ENCODE data around the gene ZNF660. TPM values are rescaled to one million over a fixed set of nuclear protein-coding genes. Genes with fewer than 3 reads are reported as not detected.

Gene ZNF660
- total RNA-seq, 4 donors from 2014 or later = 0.82 to 5.0 (median 3.5) TPM

DNA sequence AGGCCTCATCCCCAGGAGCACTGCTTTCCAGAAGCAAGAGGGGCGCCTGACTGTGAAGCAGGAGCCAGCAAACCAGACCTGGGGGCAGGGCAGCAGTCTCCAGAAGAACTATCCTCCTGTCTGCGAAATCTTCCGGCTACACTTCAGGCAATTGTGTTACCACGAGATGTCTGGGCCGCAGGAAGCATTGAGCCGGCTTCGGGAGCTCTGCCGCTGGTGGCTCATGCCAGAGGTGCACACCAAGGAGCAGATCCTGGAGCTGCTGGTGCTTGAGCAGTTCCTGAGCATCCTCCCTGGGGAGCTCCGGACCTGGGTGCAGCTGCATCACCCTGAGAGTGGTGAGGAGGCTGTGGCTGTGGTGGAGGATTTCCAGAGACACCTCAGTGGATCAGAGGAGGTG is 27.7 kb upstream of the ZNF660 start:
- Histone ChIP-seq H3K36me3 (peaks cover 0 to 50% of the 10 kb centered on the region in 2 donors), H3K27me3 (peaks cover 7% of the 10 kb centered on the region), H3K4me3 (no peak overlapping the region), H3K4me1 (peaks cover 0 to 18% (median 4%) of the 10 kb centered on the region in 3 donors), H3K9me3 (no peaks in the 10 kb centered on the region), H3K27ac (no peak overlapping the region)
- no peak for ATAC-seq
- no CpG with 5 or more reads among the region's 9 CpGs for WGBS, 2 donors (ENCODE audit: low coverage in 1 of 2)
- TF ChIP-seq, protein P1, sequence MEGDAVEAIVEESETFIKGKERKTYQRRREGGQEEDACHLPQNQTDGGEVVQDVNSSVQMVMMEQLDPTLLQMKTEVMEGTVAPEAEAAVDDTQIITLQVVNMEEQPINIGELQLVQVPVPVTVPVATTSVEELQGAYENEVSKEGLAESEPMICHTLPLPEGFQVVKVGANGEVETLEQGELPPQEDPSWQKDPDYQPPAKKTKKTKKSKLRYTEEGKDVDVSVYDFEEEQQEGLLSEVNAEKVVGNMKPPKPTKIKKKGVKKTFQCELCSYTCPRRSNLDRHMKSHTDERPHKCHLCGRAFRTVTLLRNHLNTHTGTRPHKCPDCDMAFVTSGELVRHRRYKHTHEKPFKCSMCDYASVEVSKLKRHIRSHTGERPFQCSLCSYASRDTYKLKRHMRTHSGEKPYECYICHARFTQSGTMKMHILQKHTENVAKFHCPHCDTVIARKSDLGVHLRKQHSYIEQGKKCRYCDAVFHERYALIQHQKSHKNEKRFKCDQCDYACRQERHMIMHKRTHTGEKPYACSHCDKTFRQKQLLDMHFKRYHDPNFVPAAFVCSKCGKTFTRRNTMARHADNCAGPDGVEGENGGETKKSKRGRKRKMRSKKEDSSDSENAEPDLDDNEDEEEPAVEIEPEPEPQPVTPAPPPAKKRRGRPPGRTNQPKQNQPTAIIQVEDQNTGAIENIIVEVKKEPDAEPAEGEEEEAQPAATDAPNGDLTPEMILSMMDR (IDR thresholded peaks at IDR 0.05) = no peak
- TF ChIP-seq POLR2AphosphoS5 (IDR thresholded peaks at IDR 0.05) = no peak
- no peak for TF ChIP-seq EP300 (IDR thresholded peaks at IDR 0.05)
- no peak for TF ChIP-seq POLR2A (IDR thresholded peaks at IDR 0.05)

DNA sequence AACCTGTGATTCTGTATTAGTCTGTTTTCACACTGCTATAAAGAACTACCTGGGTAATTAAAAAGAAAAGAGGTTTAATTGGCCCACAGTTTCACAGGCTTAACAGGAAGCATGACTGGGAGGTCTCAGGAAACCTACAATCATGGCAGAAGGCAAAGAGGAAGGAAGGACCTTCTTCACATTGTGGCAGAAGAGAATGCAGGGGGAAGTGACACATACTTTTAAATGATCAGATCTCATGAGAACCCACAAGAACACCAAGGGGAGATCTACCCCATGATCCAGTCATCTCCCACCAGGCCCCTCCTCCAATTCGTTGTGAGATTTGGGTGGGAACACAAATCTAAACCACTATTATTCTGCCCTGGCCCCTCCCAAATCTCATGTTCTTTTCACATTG is 23.7 kb upstream of the ZNF660 start:
- TF ChIP-seq POLR2A (IDR thresholded peaks at IDR 0.05) (no peak), POLR2AphosphoS5 (IDR thresholded peaks at IDR 0.05) (no peak), EP300 (IDR thresholded peaks at IDR 0.05) (no peak)
- TF ChIP-seq, protein P1 (IDR thresholded peaks at IDR 0.05) = no peak
- no peak for ATAC-seq
- Histone ChIP-seq H3K27me3 (no peaks in the 10 kb centered on the region), H3K9me3 (no peaks in the 10 kb centered on the region), H3K36me3 (peaks cover 0 to 80% of the 10 kb centered on the region in 2 donors), H3K4me1 (peaks cover 0 to 11% (median under 1%) of the 10 kb centered on the region in 3 donors), H3K4me3 (no peak overlapping the region), H3K27ac (no peak overlapping the region)
- 100% methylated on average over 1 of the region's 1 CpG for WGBS, 2 donors (ENCODE audit: low coverage in 1 of 2)

DNA sequence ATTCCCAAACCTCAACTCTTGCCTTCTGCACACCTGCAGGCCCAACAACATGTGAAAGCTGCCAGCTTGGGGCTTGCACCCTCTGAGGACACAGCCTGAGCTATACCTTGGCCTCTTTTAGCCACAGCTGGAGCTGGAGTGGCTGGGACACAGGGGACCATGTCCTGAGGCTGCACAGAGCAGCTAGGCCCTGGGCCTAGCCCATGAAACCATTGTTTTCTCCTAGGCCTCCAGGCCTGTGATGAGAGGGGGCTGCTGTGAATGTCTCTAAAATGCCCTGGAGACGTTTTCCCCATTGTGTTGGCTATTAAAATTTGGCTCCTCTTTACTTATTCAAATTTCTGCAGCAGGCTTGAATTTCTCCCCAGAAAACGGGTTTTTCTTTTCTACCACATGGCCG is 22.6 kb upstream of the ZNF660 start:
- Histone ChIP-seq H3K4me1 (peaks cover 0 to 4% (median 0%) of the 10 kb centered on the region in 3 donors), H3K27ac (no peak overlapping the region), H3K9me3 (no peaks in the 10 kb centered on the region), H3K36me3 (peaks cover 0 to 88% of the 10 kb centered on the region in 2 donors), H3K4me3 (no peak overlapping the region), H3K27me3 (no peaks in the 10 kb centered on the region)
- ATAC-seq = no peak
- WGBS, 2 donors (ENCODE audit: low coverage in 1 of 2) = 93 to 100% methylated on average over 2 to 3 of the region's 3 CpGs
- TF ChIP-seq POLR2A (IDR thresholded peaks at IDR 0.05) (no peak), POLR2AphosphoS5 (IDR thresholded peaks at IDR 0.05) (no peak), EP300 (IDR thresholded peaks at IDR 0.05) (no peak)
- TF ChIP-seq, protein P1 (IDR thresholded peaks at IDR 0.05) = no peak

DNA sequence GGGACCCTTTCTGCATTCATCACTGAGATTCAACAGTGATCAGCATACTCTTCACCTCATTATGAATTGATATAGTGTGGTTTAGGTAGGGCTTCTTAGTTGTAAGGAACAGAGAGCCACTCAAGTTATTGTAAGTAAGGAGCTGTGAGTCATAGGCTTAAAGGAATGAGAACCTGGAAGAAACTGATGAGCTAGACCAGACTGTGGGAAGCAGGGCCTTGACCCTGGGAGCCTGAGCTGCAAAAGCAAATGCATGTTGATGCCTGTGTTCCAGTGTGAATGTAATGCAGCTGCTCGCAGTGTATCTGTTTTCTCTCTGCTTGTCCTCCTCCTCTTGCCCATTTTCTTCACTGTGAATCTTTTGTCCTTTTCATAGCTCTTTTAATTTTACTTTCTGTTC is 16.2 kb upstream of the ZNF660 start:
- H3K4me3 ChIP-seq = no peak overlapping the region
- 92 to 100% methylated on average over 1 of the region's 1 CpG for WGBS, 2 donors (ENCODE audit: low coverage in 1 of 2)
- H3K27ac ChIP-seq = no peak overlapping the region
- no peak for ATAC-seq
- H3K27me3 ChIP-seq = no peaks in the 10 kb centered on the region
- H3K36me3 ChIP-seq = peaks cover 8 to 83% of the 10 kb centered on the region in 2 donors
- TF ChIP-seq POLR2A (IDR thresholded peaks at IDR 0.05) (no peak), POLR2AphosphoS5 (IDR thresholded peaks at IDR 0.05) (no peak), EP300 (IDR thresholded peaks at IDR 0.05) (no peak)
- TF ChIP-seq, protein P1 (IDR thresholded peaks at IDR 0.05) = no peak
- H3K4me1 ChIP-seq = no peaks in the 10 kb centered on the region
- peaks cover 0 to 33% (median 0%) of the 10 kb centered on the region in 3 donors for H3K9me3 ChIP-seq

DNA sequence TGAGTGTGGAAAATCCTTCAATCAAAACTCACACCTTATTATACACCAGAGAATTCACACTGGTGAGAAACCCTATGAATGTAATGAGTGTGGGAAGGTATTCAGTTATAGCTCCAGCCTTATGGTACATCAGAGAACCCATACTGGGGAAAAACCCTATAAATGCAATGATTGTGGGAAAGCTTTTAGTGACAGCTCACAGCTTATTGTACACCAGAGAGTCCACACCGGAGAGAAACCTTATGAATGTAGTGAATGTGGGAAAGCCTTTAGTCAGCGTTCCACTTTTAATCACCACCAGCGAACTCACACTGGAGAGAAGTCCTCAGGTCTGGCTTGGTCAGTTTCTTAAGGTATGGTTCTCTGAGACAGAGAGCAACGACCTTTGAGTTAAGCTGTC is 13.7 kb upstream of the ZNF660 start:
- TF ChIP-seq EP300 (IDR thresholded peaks at IDR 0.05) (no peak), POLR2A (IDR thresholded peaks at IDR 0.05) (no peak), POLR2AphosphoS5 (IDR thresholded peaks at IDR 0.05) (no peak)
- TF ChIP-seq, protein P1 (IDR thresholded peaks at IDR 0.05) = no peak
- Histone ChIP-seq H3K9me3 (peaks cover 0 to 39% (median 0%) of the 10 kb centered on the region in 3 donors), H3K4me3 (no peak overlapping the region), H3K27me3 (no peaks in the 10 kb centered on the region), H3K27ac (no peak overlapping the region), H3K4me1 (no peaks in the 10 kb centered on the region), H3K36me3 (peaks cover 8 to 61% of the 10 kb centered on the region in 2 donors)
- 92 to 95% methylated on average over 4 of the region's 4 CpGs for WGBS, 2 donors (ENCODE audit: low coverage in 1 of 2)
- no peak for ATAC-seq

All from gastroesophageal sphincter (tissue), 4 donors.